Measurements from ENCODE around the gene DNAL4.

The DNAL4 gene

GRCh38 chr22:38758276-38758945, 35.5 kb downstream of the DNAL4 start:
- DNase-seq (ENCODE audit: low spot score), result no peak

GRCh38 chr22:38757464-38757757, 36.5 kb downstream of the DNAL4 start:
- no peak for DNase-seq (ENCODE audit: low spot score)

- DNase-seq (ENCODE audit: low spot score), result no peak
Measured at GRCh38 chr22:38756711-38757463, 37.1 kb downstream of the DNAL4 start.

GRCh38 chr22:38755911-38756532, 37.9 kb downstream of the DNAL4 start, which contains the start of gene SUN2:
TSS of gene SUN2 (minus strand) at chr22:38755998. CDS start at chr22:38752628, 3,370 bp downstream.
- DNase-seq (ENCODE audit: low spot score), result peak; percentile 89

GRCh38 chr22:38755155-38755910, 38.6 kb downstream of the DNAL4 start:
- peak; percentile 76 for DNase-seq (ENCODE audit: low spot score)

- no peak for DNase-seq (ENCODE audit: low spot score)
Measured at GRCh38 chr22:38754751-38755154, 39.2 kb downstream of the DNAL4 start.

- peak; percentile 47 for DNase-seq (ENCODE audit: low spot score)
Measured at GRCh38 chr22:38753948-38754750, 39.8 kb downstream of the DNAL4 start.

GRCh38 chr22:38751422-38752346, 42.3 kb downstream of the DNAL4 start:
- DNase-seq (ENCODE audit: low spot score), result no peak

- no peak for DNase-seq (ENCODE audit: low spot score)
Measured at GRCh38 chr22:38751066-38751421, 42.9 kb downstream of the DNAL4 start.

GRCh38 chr22:38750638-38751037, 43.3 kb downstream of the DNAL4 start:
- DNase-seq (ENCODE audit: low spot score), result no peak

- DNase-seq (ENCODE audit: low spot score), result no peak
Measured at GRCh38 chr22:38750104-38750503, 43.8 kb downstream of the DNAL4 start.

GRCh38 chr22:38748487-38749136, 45.3 kb downstream of the DNAL4 start:
- no peak for DNase-seq (ENCODE audit: low spot score)

- no peak for DNase-seq (ENCODE audit: low spot score)
Measured at GRCh38 chr22:38745676-38746460, 48.1 kb downstream of the DNAL4 start.

- no peak for DNase-seq (ENCODE audit: low spot score)
Measured at GRCh38 chr22:38744981-38745380, 49.0 kb downstream of the DNAL4 start.

- DNase-seq (ENCODE audit: low spot score), result no peak
Measured at GRCh38 chr22:38742176-38742942, 51.6 kb downstream of the DNAL4 start.

- no peak for DNase-seq (ENCODE audit: low spot score)
Measured at GRCh38 chr22:38741576-38741975, 52.4 kb downstream of the DNAL4 start.

GRCh38 chr22:38741166-38741565, 52.8 kb downstream of the DNAL4 start:
- DNase-seq (ENCODE audit: low spot score), result no peak

- no peak for DNase-seq (ENCODE audit: low spot score)
Measured at GRCh38 chr22:38740754-38741153, 53.2 kb downstream of the DNAL4 start.
